Spleen (tissue), 11 donors: Measurements from ENCODE around the gene SGIP1. TPM values are rescaled to one million over a fixed set of nuclear protein-coding genes. Genes with fewer than 3 reads are reported as not detected.

Experiments
- DNase-seq: peaks from one replicate; pipeline ENCODE4 v3.0.0-alpha.2; 2020
- H3K27ac ChIP-seq, 8 donors: fragments of 200-600 bp; sonication (generic) in 7 of 8; 1 replicate in 4 of 8; 2 replicates in 4 of 8; pipeline versions ENCODE4 v1.5.0 to v1.8.0; 2016 to 2021; ENCODE audit warnings: inconsistent platforms in 4 of 8, mild to moderate bottlenecking in 4 of 8, moderate library complexity in 1 of 8
- H3K27me3 ChIP-seq, 7 donors: fragments of 200-600 bp; sonication (generic) in 6 of 7; replicated peaks in 1 of 7; 1 replicate in 4 of 7; 2 replicates in 3 of 7; pipeline versions ENCODE4 v1.5.0 to v1.8.0; 2016 to 2021; ENCODE audit warnings: inconsistent platforms in 3 of 7, mild to moderate bottlenecking in 1 of 7
- H3K36me3 ChIP-seq, 6 donors: fragments of 200-600 bp; sonication (generic) in 5 of 6; 1 replicate in 4 of 6; 2 replicates in 2 of 6; pipeline versions ENCODE4 v1.5.0 to v1.8.0; 2016 to 2021; ENCODE audit warnings: inconsistent platforms in 2 of 6
- H3K4me1 ChIP-seq, 6 donors: fragments of 200-600 bp; sonication (generic) in 5 of 6; 1 replicate in 3 of 6; 2 replicates in 3 of 6; pipeline versions ENCODE4 v1.5.0 to v1.8.0; 2016 to 2021; ENCODE audit warnings: inconsistent platforms in 3 of 6
- H3K4me3 ChIP-seq, 8 donors: fragments of 200-600 bp; sonication (generic) in 7 of 8; 1 replicate in 4 of 8; 2 replicates in 4 of 8; pipeline versions ENCODE4 v1.5.0 to v1.8.0; 2016 to 2021; ENCODE audit warnings: inconsistent platforms in 4 of 8, mild to moderate bottlenecking in 4 of 8, moderate library complexity in 2 of 8
- H3K9me3 ChIP-seq, 8 donors: fragments of 200-600 bp; sonication (generic) in 7 of 8; 1 replicate in 4 of 8; 2 replicates in 4 of 8; pipeline versions ENCODE4 v1.5.0 to v1.8.0; 2016 to 2021; ENCODE audit warnings: inconsistent platforms in 4 of 8
- CTCF ChIP-seq, 11 experiments: fragments of 200-600 bp in 7 of 11; fragments of 450-650 bp in 4 of 11; sonication (generic) in 4 of 11; IDR thresholded peaks in 8 of 11; conservative IDR thresholded peaks in 3 of 11; 1 replicate in 7 of 11; 2 replicates in 4 of 11; pipeline versions ENCODE4 v1.4.0 to v1.8.0; 2016 to 2021; ENCODE audit warnings: antibody characterized with exemption in 11 of 11, inconsistent platforms in 4 of 11, mild to moderate bottlenecking in 1 of 11
- POLR2A ChIP-seq, 3 donors: fragments of 450-650 bp; IDR thresholded peaks; one replicate each; pipeline ENCODE4 v1.5.1; 2017; ENCODE audit warnings: antibody characterized with exemption in 3 of 3, mild to moderate bottlenecking in 1 of 3
- POLR2AphosphoS5 ChIP-seq, 3 donors: sonication (generic); formaldehyde crosslinking; IDR thresholded peaks; one replicate each; pipeline ENCODE4 v1.5.1; 2017; ENCODE audit warnings: antibody characterized with exemption in 3 of 3
- WGBS, 5 donors: extraction: QIAGEN DNeasy Blood & Tissue Kit in 3 of 5; methylation state at CpG; one replicate each; pipeline versions ENCODE4 v1.1.5 to v1.1.7; 2013 to 2018; 5-methylcytosine and 5-hydroxymethylcytosine counted together
- intact Hi-C: fragments of 100-400 bp; cut with DNase I; formaldehyde crosslinking; loops from one replicate; pipeline ENCODE4 v1.15.0; 2023; ENCODE audit warnings: low total_unique reads
- polyA plus RNA-seq, 3 donors: library from polyadenylated mRNA; stranded (reverse); fragments of 200-250 nt; gene quantifications; one replicate each; pipeline ENCODE4 v1.2.1, GENCODE V29; 2013
- total RNA-seq, 7 donors: library from RNA; depleted of rRNA in 3 of 7; stranded (reverse); fragments of >200 nt in 3 of 7; fragmentation: NEBNext Ultra II Directional in 4 of 7; extraction: Animal tissue kit (Norgen Biotek cat#: 25700) in 4 of 7; gene quantifications; one replicate each; pipeline versions ENCODE4 v1.1.0 to v1.2.1, GENCODE V29; 2016 to 2021
- donor health status: healthy with polysubstance abuse.
- donor health status: DM: no; HTN: no; CAD: no; lungs with moderate emphysema.
- donor health status: DM: no; HTN: no; CAD: no.
- donor health status: Bipolar disorder and iron deficiency.
- donor health status: healthy.
- donor health status: DM: no; HTN: no; CAD: no.
- donor health status: DM: yes; HTN: yes; CAD: no.

Gene SGIP1
- total and polyA plus RNA-seq, 10 donors, result 0.13 to 1.6 (median 0.74) TPM; not detected in 2

- H3K9me3 ChIP-seq, result no peaks in the 10 kb centered on the region
- no peaks in the 10 kb centered on the region for H3K4me1 ChIP-seq
- peaks cover 0 to 3% (median 0%) of the 10 kb centered on the region in 7 donors for H3K27me3 ChIP-seq
- no peak overlapping the region for H3K27ac ChIP-seq
- H3K4me3 ChIP-seq, result no peak overlapping the region
- no peak for TF ChIP-seq CTCF (IDR thresholded peaks at IDR 0.05 in 8 of 11, conservative IDR thresholded peaks at IDR 0.05 in 3 of 11)
- TF ChIP-seq POLR2A (IDR thresholded peaks at IDR 0.05), result no peak
- TF ChIP-seq POLR2AphosphoS5 (IDR thresholded peaks at IDR 0.05), result no peak
- intact Hi-C loops, result no loop called here
- no peaks in the 10 kb centered on the region for H3K36me3 ChIP-seq
- no peak for DNase-seq
- WGBS, 5 donors, result 72 to 90% (median 86%) methylated on average over 3 of the region's 3 CpGs
These were observed 72.6 kb downstream of the SGIP1 start for GRCh38 chr1:66606362-66607065.

- Histone ChIP-seq H3K36me3 (no peaks in the 10 kb centered on the region), H3K9me3 (no peaks in the 10 kb centered on the region), H3K27ac (no peak overlapping the region), H3K4me3 (no peak overlapping the region), H3K27me3 (peaks cover 0 to 6% (median 0%) of the 10 kb centered on the region in 7 donors), H3K4me1 (no peaks in the 10 kb centered on the region)
- DNase-seq, result no peak
- WGBS, 5 donors, result 80 to 100% (median 94%) methylated on average over 2 of the region's 2 CpGs
- intact Hi-C loops, result no loop called here
- no peak for TF ChIP-seq POLR2AphosphoS5 (IDR thresholded peaks at IDR 0.05)
- TF ChIP-seq POLR2A (IDR thresholded peaks at IDR 0.05), result no peak
- no peak for TF ChIP-seq CTCF (IDR thresholded peaks at IDR 0.05 in 8 of 11, conservative IDR thresholded peaks at IDR 0.05 in 3 of 11)
These were observed 73.5 kb downstream of the SGIP1 start for GRCh38 chr1:66607458-66607857.

GRCh38 chr1:66613187-66613586, 79.2 kb downstream of the SGIP1 start:
- no peaks in the 10 kb centered on the region for H3K36me3 ChIP-seq
- intact Hi-C loops, result no loop called here
- no peaks in the 10 kb centered on the region for H3K9me3 ChIP-seq
- peaks cover 0 to 32% (median 0%) of the 10 kb centered on the region in 7 donors for H3K27me3 ChIP-seq
- no peak overlapping the region for H3K27ac ChIP-seq
- H3K4me1 ChIP-seq, result no peaks in the 10 kb centered on the region
- no peak for DNase-seq
- 81 to 88% (median 82%) methylated on average over 4 of the region's 4 CpGs for WGBS, 5 donors
- H3K4me3 ChIP-seq, result no peak overlapping the region
- TF ChIP-seq CTCF (IDR thresholded peaks at IDR 0.05 in 8 of 11, conservative IDR thresholded peaks at IDR 0.05 in 3 of 11) (no peak), POLR2AphosphoS5 (IDR thresholded peaks at IDR 0.05) (no peak), POLR2A (IDR thresholded peaks at IDR 0.05) (no peak)

- no peak overlapping the region for H3K4me3 ChIP-seq
- 71 to 95% (median 91%) methylated on average over 4 of the region's 4 CpGs for WGBS, 5 donors
- no peaks in the 10 kb centered on the region for H3K4me1 ChIP-seq
- H3K9me3 ChIP-seq, result peaks cover 0 to 4% (median 0%) of the 10 kb centered on the region in 8 donors
- intact Hi-C loops, result no loop called here
- H3K36me3 ChIP-seq, result no peaks in the 10 kb centered on the region
- TF ChIP-seq CTCF (IDR thresholded peaks at IDR 0.05 in 8 of 11, conservative IDR thresholded peaks at IDR 0.05 in 3 of 11) (no peak), POLR2A (IDR thresholded peaks at IDR 0.05) (no peak), POLR2AphosphoS5 (IDR thresholded peaks at IDR 0.05) (no peak)
- DNase-seq, result no peak
- peaks cover 0 to 31% (median 0%) of the 10 kb centered on the region in 7 donors for H3K27me3 ChIP-seq
- H3K27ac ChIP-seq, result no peak overlapping the region
These were observed 83.6 kb downstream of the SGIP1 start for GRCh38 chr1:66617362-66618184.
